ENCODE results near the gene CEBPE.

CEBPE gene

DNA sequence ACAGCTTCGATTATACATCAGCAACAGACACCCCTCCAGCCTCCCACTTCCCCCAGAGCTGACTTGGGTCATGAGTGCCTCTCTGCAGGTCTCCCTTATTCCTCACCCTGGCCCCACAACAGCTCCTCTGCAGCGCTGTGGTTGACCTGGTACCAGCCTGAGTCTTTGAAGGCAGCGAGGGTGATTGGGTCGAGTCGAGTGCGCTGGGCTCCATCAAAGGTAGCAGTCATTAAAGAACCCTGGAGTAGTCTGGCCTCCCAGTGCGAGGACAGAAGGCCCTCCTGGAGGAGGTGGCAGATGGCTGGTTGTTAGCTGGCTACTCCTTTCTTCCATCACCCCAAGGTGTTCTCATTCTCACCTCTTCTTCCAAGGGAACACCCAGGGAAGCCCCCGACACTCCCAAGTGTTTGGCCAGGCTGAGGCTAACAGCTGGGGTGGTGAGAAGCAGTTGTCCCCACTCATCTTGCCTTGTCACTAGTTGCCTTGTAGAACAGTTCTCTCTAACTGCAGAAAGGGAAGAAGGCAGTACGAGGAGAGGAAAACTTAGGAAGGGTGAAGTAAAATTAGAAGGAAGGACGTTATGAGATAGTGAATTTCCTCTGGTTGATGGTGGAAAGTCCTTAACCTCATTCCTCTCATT is 16.9 kb downstream of the CEBPE start:
- no peak for DNase-seq

DNA sequence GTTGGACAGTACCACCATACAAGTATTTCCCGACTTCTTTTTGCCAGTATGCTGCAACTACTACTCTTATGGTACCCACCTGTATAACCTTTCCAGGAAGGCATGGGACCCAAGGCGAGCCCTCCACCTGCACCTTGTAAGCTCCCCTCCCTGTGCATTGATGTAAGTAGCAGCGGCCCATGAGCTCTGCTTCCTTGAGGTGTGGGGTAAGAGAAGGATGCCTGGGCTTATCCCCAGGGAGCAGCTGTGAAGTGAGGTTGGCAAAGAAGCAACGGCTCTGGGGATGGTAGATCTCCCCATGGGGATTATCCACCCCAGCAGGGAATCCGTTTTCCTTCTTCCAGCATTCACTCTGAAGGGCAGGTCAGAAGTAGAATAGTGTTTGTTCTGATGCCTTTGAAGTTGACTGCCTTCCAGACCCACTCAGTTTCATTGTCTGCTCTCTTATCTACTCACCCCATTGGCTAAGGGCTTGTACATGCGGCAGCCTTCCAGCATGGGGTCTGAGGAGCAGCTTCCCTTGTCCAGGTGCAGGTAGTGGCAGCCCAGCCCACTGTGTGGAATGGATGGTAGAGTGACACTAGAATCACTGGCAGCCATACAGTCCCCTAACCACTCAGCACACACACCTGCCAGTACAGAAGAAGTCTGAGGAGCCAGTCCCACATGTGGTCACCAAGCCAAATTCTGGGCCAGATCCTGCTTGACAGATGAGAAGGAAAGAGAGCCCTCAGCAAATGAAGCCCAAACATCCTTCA is 17.7 kb downstream of the CEBPE start:
- no peak for DNase-seq

GRCh38 chr14:23099212-23099861 is 19.7 kb downstream of the CEBPE start:
- no peak for DNase-seq

DNA sequence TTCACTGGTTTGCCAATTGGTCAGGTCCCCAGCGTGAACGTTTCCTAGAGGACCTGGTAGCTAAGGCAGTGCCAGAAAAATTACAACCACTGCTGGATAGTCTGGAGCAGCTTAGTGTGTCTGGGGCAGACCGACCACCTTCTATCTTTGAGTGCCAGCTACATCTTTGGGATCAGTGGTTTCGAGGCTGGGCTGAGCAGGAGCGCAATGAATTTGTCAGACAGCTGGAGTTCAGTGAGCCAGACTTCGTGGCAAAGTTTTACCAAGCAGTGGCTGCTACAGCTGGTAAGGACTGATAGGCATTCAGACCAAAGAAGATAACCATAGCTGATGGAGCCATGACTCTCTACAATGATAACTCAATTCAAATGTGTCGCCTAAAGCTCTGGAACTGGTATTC is 21.3 kb downstream of the CEBPE start:
- DNase-seq = no peak

DNA sequence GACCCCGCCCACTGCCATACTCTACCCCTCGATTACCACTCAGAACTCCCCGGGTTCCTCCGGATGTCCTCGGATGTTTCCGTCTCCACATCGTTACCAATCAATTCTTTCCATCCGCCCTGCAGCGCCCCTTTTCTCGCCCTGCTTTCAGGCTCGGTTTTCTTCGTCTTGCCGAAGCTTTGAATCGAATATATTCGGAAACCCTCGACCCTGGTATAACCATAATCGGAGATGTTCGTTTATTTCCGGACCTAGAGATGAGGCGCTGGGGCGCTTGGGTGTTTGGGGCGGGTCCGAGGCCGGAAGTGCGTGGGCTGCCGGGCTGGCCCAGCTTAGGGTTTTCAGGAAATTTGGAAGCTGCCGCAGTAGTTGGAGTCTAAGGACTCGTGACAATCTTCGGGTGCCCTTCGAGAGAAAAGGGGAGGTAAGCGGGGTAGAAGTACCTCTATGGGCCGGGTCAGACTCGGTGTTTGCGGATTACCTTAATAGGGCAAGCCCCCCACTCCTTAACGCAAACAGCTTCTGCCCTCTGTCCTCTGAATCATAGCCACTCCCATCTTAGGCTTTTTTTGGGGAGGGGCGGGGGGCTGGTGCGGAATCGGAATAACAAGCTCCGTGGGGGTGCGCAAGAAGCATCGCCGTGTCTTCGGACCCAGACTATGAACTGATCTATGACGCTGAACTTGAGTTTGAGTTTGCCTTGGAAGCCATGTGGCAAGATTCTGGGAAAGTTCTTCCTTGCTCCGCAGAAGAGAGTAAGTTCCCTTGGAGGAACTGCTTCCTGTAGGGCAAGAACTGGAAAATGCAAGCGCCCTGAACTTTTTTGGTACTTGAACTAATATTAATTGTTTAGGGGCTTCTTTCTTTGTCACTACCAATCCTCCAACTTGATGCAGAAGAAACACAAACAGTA is 23.6 kb downstream of the CEBPE start, which contains the start of gene C14orf119:
Gene C14orf119 (plus strand): TSS at position 310 of the 913 bp plus-strand sequence. CDS start 2,154 bp downstream, outside the sequence.
- peak; percentile 93 for DNase-seq

DNA sequence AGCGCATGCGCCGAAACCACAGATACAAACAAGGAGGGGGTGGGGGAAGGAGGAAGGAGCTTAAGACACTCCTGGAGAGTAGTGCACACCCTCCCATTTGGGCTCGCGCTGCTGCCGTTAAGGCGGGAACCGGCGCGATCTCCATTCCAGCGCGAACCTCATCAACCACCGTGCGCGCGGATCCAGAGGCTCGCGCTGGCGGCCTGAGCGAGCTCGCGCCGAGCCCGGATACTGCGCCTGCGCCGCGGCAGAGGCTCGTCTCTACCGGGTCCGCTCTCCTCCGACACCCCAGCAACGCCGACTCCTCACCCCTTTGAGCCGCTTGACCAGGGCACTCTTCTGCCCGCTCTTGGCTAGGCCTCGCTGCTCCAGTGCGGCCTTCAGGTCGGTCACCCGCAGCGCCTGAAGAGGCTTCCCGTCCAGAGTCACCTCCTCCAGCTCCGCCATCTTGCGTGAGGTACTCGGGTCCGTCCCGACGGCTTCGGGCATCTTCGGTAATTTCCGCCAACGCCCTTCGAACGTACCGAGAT is 24.3 kb downstream of the CEBPE start, which contains the start of gene ACIN1:
Gene ACIN1 (minus strand): TSS at position 471 of the 530 bp plus-strand sequence. CDS start 24 bp downstream, at position 447.
- DNase-seq = peak; percentile 99

- no peak for DNase-seq
Observed at GRCh38 chr14:23093991-23094665, 24.9 kb downstream of the CEBPE start.

- DNase-seq = no peak
Observed at GRCh38 chr14:23093526-23093925, 25.5 kb downstream of the CEBPE start.

DNA sequence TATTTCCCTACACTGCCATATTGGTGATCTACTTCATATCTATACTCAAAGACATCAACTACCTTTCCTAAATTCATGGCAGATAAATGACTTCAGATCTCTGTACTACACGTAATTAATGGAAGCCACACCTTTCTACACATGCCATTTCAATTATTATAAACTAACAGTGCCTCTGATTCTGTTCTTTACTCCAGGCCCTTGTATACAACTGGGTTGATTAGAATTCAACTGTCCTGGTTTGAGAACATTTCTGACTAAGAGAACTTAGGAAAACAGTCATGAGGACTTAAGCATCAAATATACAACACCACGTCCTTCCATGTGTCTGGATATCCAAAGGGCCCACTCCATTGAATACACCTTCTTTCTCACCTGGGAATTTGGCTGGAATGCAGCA is 26.0 kb downstream of the CEBPE start:
- no peak for DNase-seq

DNA sequence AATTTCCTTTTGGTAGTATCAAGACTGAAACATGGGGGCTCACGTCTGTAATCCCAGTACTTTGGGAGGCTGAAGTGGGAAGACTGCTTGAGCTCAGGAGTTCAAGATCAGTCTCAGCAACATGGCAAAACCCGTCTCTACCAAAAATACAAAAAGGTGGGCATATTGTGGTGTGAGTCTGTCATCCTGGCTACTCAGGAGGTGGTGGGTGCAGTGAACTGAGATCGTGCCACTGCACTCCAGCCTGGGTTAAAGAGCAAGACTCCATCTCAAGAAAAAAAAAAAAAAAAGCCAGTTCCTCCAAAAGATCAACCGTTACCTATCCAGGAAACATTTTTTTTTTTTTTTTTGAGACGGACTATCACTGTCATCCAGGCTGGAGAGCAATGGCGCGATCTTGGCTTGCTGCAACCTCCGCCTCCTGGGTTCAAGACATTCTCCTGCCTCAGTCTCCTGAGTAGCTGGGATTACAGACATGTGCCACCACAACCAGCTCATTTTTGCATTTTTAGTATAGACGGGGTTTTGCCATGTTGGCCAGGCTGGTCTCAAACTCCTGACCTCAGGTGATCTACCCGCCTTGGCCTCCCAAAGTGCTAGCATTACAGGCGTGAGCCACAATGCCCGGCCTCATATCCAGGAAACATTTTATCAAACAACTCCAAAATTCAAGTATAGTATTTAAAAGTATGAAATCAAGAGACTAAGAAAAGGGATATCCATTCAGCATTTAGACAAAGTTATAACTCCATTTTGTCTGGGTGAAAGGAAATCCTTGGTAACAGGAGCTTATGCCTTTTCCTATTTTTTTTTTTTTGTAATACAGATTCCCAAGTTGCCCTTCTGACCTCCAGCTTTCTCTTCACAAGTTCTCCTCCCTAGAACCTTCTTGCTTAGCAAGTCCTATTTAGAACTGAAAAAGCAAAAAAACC is 27.5 kb downstream of the CEBPE start:
- DNase-seq = no peak

DNA sequence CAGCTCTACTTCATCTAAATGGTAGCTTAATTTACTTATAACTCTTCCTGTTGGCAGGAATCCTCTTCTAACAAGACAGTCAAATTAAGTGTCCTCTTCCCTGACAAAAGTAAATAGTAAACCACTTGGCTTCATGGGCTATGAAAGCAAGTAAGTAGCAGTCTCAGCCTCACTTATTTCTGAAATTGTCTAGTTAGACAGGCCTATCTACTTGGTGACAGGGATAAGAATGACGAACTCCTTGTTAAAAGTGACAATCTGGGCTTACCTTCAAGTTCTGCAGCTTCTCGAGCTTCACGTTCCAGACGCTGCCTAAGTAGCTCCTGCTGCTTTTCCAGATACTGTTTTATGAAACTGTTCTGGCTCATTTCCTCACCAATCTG is 28.8 kb downstream of the CEBPE start:
- DNase-seq = no peak

GRCh38 chr14:23089498-23090253 is 29.4 kb downstream of the CEBPE start:
- no peak for DNase-seq

DNA sequence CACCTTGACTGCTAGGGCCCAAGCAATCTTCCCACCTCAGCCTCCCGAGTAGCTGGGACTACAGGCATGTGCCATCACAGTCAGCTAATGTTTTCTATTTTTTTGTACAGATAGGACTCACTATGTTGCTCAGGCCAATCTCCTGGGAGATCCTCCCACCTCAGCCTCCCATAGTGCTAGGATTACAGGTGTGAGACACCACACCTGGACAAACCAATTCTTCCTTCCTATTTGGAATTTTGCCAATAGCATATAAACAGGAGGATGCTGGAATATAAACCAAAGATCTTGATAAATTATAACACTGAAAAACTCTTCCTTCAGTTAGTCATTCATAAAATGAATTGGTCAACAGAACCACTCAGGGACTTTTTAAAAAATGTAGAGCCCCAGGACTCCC is 32.5 kb downstream of the CEBPE start:
- DNase-seq = no peak

DNA sequence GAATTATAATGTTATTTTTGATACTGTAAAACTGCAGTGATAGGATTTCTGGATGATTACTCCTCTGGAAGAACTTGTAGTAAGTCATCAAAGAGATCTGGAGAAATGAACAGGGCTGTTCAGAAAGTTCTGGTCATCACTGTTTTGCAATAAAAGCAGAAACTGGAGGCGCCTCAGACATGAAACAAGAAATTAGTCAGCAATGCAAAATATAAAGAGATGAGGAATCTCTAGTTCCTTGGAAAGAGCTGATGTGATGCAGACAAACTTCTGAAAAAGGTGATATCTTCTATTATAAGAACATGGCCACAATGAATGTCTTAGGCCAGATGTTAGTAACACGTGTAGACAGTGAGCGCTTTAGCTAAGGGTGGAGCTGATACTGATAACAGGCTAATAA is 33.6 kb downstream of the CEBPE start:
- DNase-seq = no peak

GRCh38 chr14:23080474-23080873 is 38.6 kb downstream of the CEBPE start:
- DNase-seq = no peak

DNA sequence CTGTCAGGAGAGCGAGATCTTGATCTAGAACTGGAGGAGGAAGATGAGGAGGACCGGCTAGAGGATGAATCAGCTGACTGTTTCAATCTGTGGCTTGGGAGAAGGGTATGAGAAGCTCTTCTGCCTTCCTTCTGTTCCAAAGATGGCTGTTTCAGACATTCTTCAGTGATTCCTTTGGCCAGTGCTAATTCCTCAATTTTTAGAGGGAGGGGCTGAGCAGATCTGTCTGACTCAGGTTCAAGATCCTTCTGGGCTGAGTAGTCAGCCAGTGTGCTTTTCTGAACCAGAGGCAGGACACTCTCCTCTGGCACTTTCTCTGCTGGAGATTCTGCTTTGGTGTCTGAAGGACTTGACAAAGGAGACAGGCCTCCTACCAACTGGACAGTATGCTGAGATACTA is 39.3 kb downstream of the CEBPE start:
- no peak for DNase-seq

DNA sequence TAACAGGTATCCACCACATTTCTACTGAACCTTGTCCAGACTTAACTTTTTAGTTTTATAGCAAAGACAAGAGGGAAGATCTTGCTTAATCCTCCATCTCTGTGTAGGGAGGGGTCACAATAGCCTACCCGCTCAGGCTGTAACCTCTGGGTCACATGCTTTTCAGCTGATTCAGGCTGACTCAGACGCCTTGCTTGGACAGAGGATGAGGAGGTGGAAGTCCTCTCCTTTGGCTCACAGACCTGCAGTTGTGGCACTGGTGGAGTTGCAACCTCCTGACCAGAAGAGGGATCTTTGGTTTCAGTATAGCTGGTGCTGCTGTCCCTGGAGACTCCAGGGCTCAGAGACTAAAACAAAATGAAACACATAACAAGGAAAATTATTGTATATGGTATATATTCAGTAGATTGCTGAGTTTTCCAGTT is 40.4 kb downstream of the CEBPE start:
- no peak for DNase-seq

GRCh38 chr14:23077962-23078361 is 41.1 kb downstream of the CEBPE start:
- no peak for DNase-seq

GRCh38 chr14:23076785-23077408 is 42.2 kb downstream of the CEBPE start:
- no peak for DNase-seq

Measured in right kidney (tissue), 1 donor.